IPS-NIHi11 (cell line): ENCODE results near the gene PPP2R2C.
A peak's percentile ranks its signal among the peaks of the same experiment; 100 is the strongest.

Experiments used
- DNase-seq: peaks from one replicate; pipeline ENCODE4 v3.0.0; 2012; ENCODE audit warnings: mixed read lengths, low spot score

PPP2R2C gene

GRCh38 chr4:6448476-6449170 lies 23.8 kb downstream of the PPP2R2C start:
- no peak for DNase-seq

GRCh38 chr4:6447672-6448171 lies 24.7 kb downstream of the PPP2R2C start:
- no peak for DNase-seq

- DNase-seq, result no peak
Measured at GRCh38 chr4:6446538-6447451, 25.6 kb downstream of the PPP2R2C start.

GRCh38 chr4:6446130-6446482 lies 26.3 kb downstream of the PPP2R2C start:
- DNase-seq, result no peak

GRCh38 chr4:6445403-6446129 lies 26.8 kb downstream of the PPP2R2C start:
- no peak for DNase-seq

GRCh38 chr4:6444582-6444981 lies 27.8 kb downstream of the PPP2R2C start:
- no peak for DNase-seq

GRCh38 chr4:6443035-6444023 lies 29.1 kb downstream of the PPP2R2C start:
- DNase-seq, result no peak

GRCh38 chr4:6442555-6442954 lies 29.9 kb downstream of the PPP2R2C start:
- no peak for DNase-seq

GRCh38 chr4:6441758-6442157 lies 30.7 kb downstream of the PPP2R2C start:
- no peak for DNase-seq

GRCh38 chr4:6441202-6441582 lies 31.2 kb downstream of the PPP2R2C start:
- DNase-seq, result no peak

- no peak for DNase-seq
Measured at GRCh38 chr4:6440506-6441201, 31.8 kb downstream of the PPP2R2C start.

GRCh38 chr4:6439120-6439762 lies 33.2 kb downstream of the PPP2R2C start:
- DNase-seq, result no peak

- DNase-seq, result no peak
Measured at GRCh38 chr4:6437826-6438238, 34.6 kb downstream of the PPP2R2C start.

- no peak for DNase-seq
Measured at GRCh38 chr4:6435010-6435409, 37.4 kb downstream of the PPP2R2C start.

- no peak for DNase-seq
Measured at GRCh38 chr4:6430927-6431326, 41.5 kb downstream of the PPP2R2C start.

- peak; percentile 60 for DNase-seq
Measured at GRCh38 chr4:6427439-6428090, 44.8 kb downstream of the PPP2R2C start.

GRCh38 chr4:6426571-6427438 lies 45.6 kb downstream of the PPP2R2C start:
- no peak for DNase-seq

GRCh38 chr4:6425911-6426310 lies 46.5 kb downstream of the PPP2R2C start:
- no peak for DNase-seq

GRCh38 chr4:6425336-6425735 lies 47.1 kb downstream of the PPP2R2C start:
- no peak for DNase-seq
